HEK293T (cell line): ENCODE measurements around the gene ZNF226.
A peak's percentile ranks its signal among the peaks of the same experiment; 100 is the strongest.
"Not testable (repeated sequence)": the region's sequence is repeated elsewhere in the genome, so short reads cannot be mapped to it uniquely, and the experiment has no call there.

ENCODE experiments used
- CTCF ChIA-PET: fragments of 350-600 bp; formaldehyde crosslinking; extraction: SDS; loops from one replicate; lab custom pipeline; 2021; ENCODE audit warnings: antibody characterized with exemption, inconsistent platforms; lab: Yijun Ruan, JAX
- POLR2A ChIA-PET: fragments of 350-600 bp; formaldehyde crosslinking; extraction: SDS; loops from one replicate; lab custom pipeline; 2020; ENCODE audit warnings: antibody characterized with exemption, inconsistent platforms; lab: Yijun Ruan, JAX
- DNase-seq: peaks from one replicate; pipeline ENCODE4 v3.0.0; 2012; ENCODE audit warnings: mixed read lengths; ENCODE audit errors: extremely low spot score
- ARNT ChIP-seq: fragments of 450-650 bp; IDR thresholded peaks from 2 replicates; pipeline ENCODE4 v1.6.1; 2017; ENCODE audit warnings: mild to moderate bottlenecking
- BHLHE40 ChIP-seq: fragments of 450-650 bp; IDR thresholded peaks from 2 replicates; pipeline ENCODE4 v1.6.1; 2016; ENCODE audit warnings: mild to moderate bottlenecking, moderate library complexity, borderline replicate concordance
- CTBP1 ChIP-seq: fragments of 450-650 bp; IDR thresholded peaks from 2 replicates; pipeline ENCODE4 v1.6.1; 2016; ENCODE audit warnings: borderline replicate concordance
- ELF4 ChIP-seq: fragments of 450-650 bp; IDR thresholded peaks from 2 replicates; pipeline ENCODE4 v1.6.1; 2017; ENCODE audit warnings: antibody characterized with exemption
- FOXA1 ChIP-seq: fragments of 450-650 bp; IDR thresholded peaks from 2 replicates; pipeline ENCODE4 v1.6.1; 2016; ENCODE audit warnings: mild to moderate bottlenecking
- FOXK2 ChIP-seq: fragments of 450-650 bp; IDR thresholded peaks from 2 replicates; pipeline ENCODE4 v1.6.1; 2016; ENCODE audit warnings: mild to moderate bottlenecking
- FOXM1 ChIP-seq: fragments of 450-650 bp; IDR thresholded peaks from 2 replicates; pipeline ENCODE4 v1.6.1; 2017; ENCODE audit warnings: mild to moderate bottlenecking, borderline replicate concordance
- HDGF ChIP-seq: fragments of 450-650 bp; IDR thresholded peaks from 2 replicates; pipeline ENCODE4 v1.6.1; 2017; ENCODE audit warnings: antibody characterized with exemption, borderline replicate concordance
- L3MBTL2 ChIP-seq: fragments of 450-650 bp; conservative IDR thresholded peaks from 2 replicates; pipeline ENCODE4 v1.6.1; 2016; ENCODE audit warnings: mild to moderate bottlenecking
- LEF1 ChIP-seq: fragments of 450-650 bp; IDR thresholded peaks from 2 replicates; pipeline ENCODE4 v1.6.1; 2017; ENCODE audit warnings: mild to moderate bottlenecking, borderline replicate concordance
- NFRKB ChIP-seq: fragments of 450-650 bp; IDR thresholded peaks from 2 replicates; pipeline ENCODE4 v1.6.1; 2016; ENCODE audit warnings: mild to moderate bottlenecking, moderate library complexity
- PKNOX1 ChIP-seq: fragments of 450-650 bp; IDR thresholded peaks from 2 replicates; pipeline ENCODE4 v1.6.1; 2016
- SP1 ChIP-seq: fragments of 450-650 bp; IDR thresholded peaks from 2 replicates; pipeline ENCODE4 v1.6.1; 2017
- SUZ12 ChIP-seq: fragments of 450-650 bp; IDR thresholded peaks from 2 replicates; pipeline ENCODE4 v1.6.1; 2016; ENCODE audit warnings: mild to moderate bottlenecking
- TARDBP ChIP-seq: fragments of 450-650 bp; IDR thresholded peaks from 2 replicates; pipeline ENCODE4 v1.6.1; 2016
- ZNF384 ChIP-seq: fragments of 450-650 bp; IDR thresholded peaks from 2 replicates; pipeline ENCODE4 v1.6.1; 2016

Gene ZNF226

DNA sequence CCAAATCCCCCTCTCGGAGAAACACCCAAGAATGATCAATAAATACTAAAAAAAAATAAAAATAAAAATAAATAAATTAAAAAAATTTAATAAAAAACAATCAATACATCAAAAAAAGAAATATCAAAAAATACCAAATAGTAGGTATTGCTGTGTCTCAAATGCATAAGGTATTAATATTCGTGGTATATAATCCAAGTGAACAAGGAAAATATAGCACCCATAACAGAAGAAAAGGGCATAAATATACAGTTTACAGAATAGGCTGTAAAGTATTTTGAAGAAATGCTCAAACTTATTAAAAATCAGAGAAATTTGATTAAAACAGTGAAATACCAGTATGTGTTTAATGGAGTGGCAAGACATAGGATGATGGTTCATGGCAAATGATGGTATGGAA, 39.9 kb downstream of the ZNF226 start:
- no peak for DNase-seq
- ChIA-PET CTCF (no interaction called here), POLR2A (no interaction called here)
- TF ChIP-seq FOXA1 (no peak), SUZ12 (no peak), FOXK2 (no peak), ARNT (no peak), ELF4 (no peak), PKNOX1 (no peak), L3MBTL2 (no peak), HDGF (no peak), CTBP1 (no peak), SP1 (no peak), NFRKB (no peak)

- CTCF ChIA-PET = interaction anchor here (0.6 kb wide), 1 partner anchor 71 kb away, joined by 4 read pairs; no protein-coding TSS in a partner anchor
- DNase-seq = peak; percentile 84
- no peak for TF ChIP-seq ZNF384
- TF ChIP-seq SUZ12 = 0 out of 2 replicates have a peak, but pooled peaks have one; percentile 55
- TF ChIP-seq BHLHE40 = no peak
- no peak for TF ChIP-seq FOXM1
- no peak for TF ChIP-seq ARNT
- TF ChIP-seq L3MBTL2 = no peak
- no peak for TF ChIP-seq HDGF
- no peak for TF ChIP-seq TARDBP
- TF ChIP-seq LEF1 = no peak
- TF ChIP-seq FOXA1 = no peak
- peak; percentile 83 for TF ChIP-seq ELF4
- no peak for TF ChIP-seq CTBP1
- TF ChIP-seq SP1 = no peak
- no peak for TF ChIP-seq NFRKB
- no peak for TF ChIP-seq PKNOX1
- POLR2A ChIA-PET = interaction anchor here (0.7 to 1.7 kb wide), 7 partner anchors 42 to 636 kb away, joined by 3 to 10 read pairs (median 3); partner anchors contain the start of genes ZNF112, ZNF180, ZNF221 and ZNF226
These were observed 42.4 kb downstream of the ZNF226 start for GRCh38 chr19:44207126-44207803.

- no peak for TF ChIP-seq BHLHE40
- no peak for TF ChIP-seq FOXM1
- no peak for TF ChIP-seq TARDBP
- no peak for TF ChIP-seq LEF1
- no peak for TF ChIP-seq PKNOX1
- no peak for TF ChIP-seq FOXA1
- TF ChIP-seq CTBP1 = no peak
- no peak for TF ChIP-seq SP1
- no peak for TF ChIP-seq NFRKB
- TF ChIP-seq ARNT = peak; percentile 55; the same call in 1 of the 2 replicates
- no peak for TF ChIP-seq SUZ12
- peak; percentile 98 for TF ChIP-seq ZNF384
- TF ChIP-seq ELF4 = no peak
- no peak for TF ChIP-seq HDGF
- TF ChIP-seq L3MBTL2 = 0 out of 2 replicates have a peak, but pooled peaks have one; percentile 22
- no peak for TF ChIP-seq FOXK2
- POLR2A ChIA-PET = interaction anchor here (0.6 to 1.7 kb wide), 4 partner anchors 47 to 288 kb away, joined by 3 to 10 read pairs (median 3); partner anchors contain the start of genes ZNF180, ZNF226 and ZNF235
- CTCF ChIA-PET = no interaction called here
- peak; percentile 79 for DNase-seq
These were observed 47.5 kb downstream of the ZNF226 start, which contains the start of gene ZNF227 for GRCh38 chr19:44212250-44212865. ZNF227 (plus strand) TSS chr19:44212532; CDS start chr19:44217793, 5,261 bp downstream.

GRCh38 chr19:44212866-44213346, 48.0 kb downstream of the ZNF226 start:
- CTCF ChIA-PET = no interaction called here
- no peak for TF ChIP-seq SUZ12
- TF ChIP-seq CTBP1 = no peak
- TF ChIP-seq FOXM1 = no peak
- TF ChIP-seq ZNF384 = no peak
- TF ChIP-seq BHLHE40 = no peak
- TF ChIP-seq SP1 = no peak
- no peak for TF ChIP-seq LEF1
- peak; percentile 26 for DNase-seq
- POLR2A ChIA-PET = interaction anchor here (1.0 to 1.7 kb wide), 2 partner anchors 48 to 92 kb away, joined by 3 to 10 read pairs; partner anchors contain the start of genes ZNF226 and ZNF235

- CTCF ChIA-PET, POLR2A ChIA-PET, DNase-seq: not testable (repeated sequence)
These were observed 55.0 kb downstream of the ZNF226 start for GRCh38 chr19:44219926-44220325.

DNA sequence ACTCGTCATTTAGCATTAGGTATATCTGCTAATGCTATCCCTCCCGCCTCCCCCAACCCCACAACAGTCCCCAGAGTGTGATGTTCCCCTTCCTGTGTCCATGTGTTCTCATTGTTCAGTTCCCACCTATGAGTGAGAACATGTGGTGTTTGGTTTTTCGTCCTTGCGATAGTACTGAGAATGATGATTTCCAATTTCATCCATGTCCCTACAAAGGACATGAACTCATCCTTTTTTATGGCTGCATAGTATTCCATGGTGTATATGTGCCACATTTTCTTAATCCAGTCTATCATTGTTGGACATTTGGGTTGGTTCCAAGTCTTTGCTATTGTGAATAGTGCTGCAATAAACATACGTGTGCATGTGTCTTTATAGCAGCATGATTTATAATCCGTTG, 55.9 kb downstream of the ZNF226 start:
- CTCF ChIA-PET, DNase-seq, POLR2A ChIA-PET: not testable (repeated sequence)

- POLR2A ChIA-PET, DNase-seq, CTCF ChIA-PET: not testable (repeated sequence)
These were observed 56.4 kb downstream of the ZNF226 start for GRCh38 chr19:44221291-44221690.
